NCI-H1092 (cell line): ENCODE measurements around the gene CASD1.

Experiments used
- DNase-seq: peaks from one replicate; lab custom pipeline; 2025; lab: John Stamatoyannopoulos, UW

The CASD1 gene

GRCh38 chr7:94512735-94513564 is 3.3 kb downstream of the CASD1 start:
- DNase-seq = peak; percentile 15

- DNase-seq = no peak
These were observed 3.9 kb downstream of the CASD1 start for GRCh38 chr7:94513565-94513860.

GRCh38 chr7:94514140-94514889 is 4.7 kb downstream of the CASD1 start:
- DNase-seq = no peak

- no peak for DNase-seq
These were observed 5.3 kb downstream of the CASD1 start for GRCh38 chr7:94514917-94515316.

DNA sequence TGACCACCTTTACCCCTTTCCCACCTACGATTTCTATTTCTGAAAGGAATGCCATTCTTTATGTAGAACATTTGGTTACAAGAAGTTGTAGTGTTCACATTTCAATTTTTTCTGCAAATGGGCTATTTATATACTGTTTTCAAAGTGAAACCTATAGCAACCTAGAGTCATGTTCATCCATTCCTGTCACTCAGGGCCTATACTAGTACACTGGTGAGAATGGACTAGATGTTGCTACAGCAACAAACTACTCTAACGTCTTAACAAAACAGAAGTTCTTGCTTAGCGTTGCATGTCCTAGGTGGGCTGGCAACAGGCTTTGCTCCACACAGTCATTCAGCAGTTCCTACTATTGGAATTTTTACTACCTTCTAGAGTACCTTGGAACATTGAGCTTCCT is 16.3 kb downstream of the CASD1 start:
- DNase-seq = no peak

- no peak for DNase-seq
These were observed 19.9 kb downstream of the CASD1 start for GRCh38 chr7:94529516-94529915.

- DNase-seq = no peak
These were observed 20.5 kb downstream of the CASD1 start for GRCh38 chr7:94530109-94530508.

DNA sequence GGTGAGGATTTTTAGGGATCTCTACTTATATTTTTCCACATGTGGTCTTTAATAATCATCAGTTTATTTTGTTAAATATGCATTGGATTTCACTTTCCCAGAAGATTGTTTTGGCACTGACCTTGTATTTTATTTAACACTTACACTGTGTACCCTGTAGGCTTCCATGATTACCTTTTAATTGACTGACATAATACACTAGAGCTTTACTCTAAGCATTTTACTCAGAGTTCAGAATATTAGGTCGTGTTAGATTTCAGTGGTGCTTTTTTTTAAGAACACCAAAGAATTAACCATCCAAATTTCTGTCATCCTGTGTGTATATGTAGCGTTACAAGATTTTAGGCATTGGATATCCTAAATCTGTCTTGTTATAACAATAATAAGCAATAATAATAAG is 23.1 kb downstream of the CASD1 start:
- no peak for DNase-seq

GRCh38 chr7:94540428-94540827 is 30.8 kb downstream of the CASD1 start:
- DNase-seq = no peak

- no peak for DNase-seq
These were observed 37.5 kb downstream of the CASD1 start for GRCh38 chr7:94547126-94547525.

DNA sequence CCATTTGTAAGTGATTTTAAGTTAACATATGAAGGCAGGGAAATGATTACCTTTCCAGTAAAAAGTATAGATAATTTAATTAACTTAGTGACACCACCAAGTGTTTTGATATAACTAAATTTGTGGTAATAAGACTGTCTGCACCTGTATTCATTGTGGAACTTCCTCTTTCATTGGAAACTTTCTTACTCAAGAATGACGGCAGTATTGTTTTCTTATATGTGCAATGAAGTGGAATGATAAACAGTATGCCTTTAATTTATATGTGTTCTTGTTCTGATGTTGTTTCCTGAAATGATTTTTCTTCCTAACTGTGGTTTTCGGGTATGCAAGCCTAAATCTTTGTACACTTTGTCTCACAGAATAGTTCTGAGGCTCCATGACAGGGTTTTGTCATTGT is 46.4 kb downstream of the CASD1 start:
- no peak for DNase-seq

- no peak for DNase-seq
These were observed 47.6 kb downstream of the CASD1 start for GRCh38 chr7:94557215-94557614.

GRCh38 chr7:94559972-94560371 is 50.4 kb downstream of the CASD1 start:
- no peak for DNase-seq

GRCh38 chr7:94561841-94562514 is 52.4 kb downstream of the CASD1 start:
- DNase-seq = no peak

GRCh38 chr7:94562525-94562924 is 52.9 kb downstream of the CASD1 start:
- DNase-seq = no peak

DNA sequence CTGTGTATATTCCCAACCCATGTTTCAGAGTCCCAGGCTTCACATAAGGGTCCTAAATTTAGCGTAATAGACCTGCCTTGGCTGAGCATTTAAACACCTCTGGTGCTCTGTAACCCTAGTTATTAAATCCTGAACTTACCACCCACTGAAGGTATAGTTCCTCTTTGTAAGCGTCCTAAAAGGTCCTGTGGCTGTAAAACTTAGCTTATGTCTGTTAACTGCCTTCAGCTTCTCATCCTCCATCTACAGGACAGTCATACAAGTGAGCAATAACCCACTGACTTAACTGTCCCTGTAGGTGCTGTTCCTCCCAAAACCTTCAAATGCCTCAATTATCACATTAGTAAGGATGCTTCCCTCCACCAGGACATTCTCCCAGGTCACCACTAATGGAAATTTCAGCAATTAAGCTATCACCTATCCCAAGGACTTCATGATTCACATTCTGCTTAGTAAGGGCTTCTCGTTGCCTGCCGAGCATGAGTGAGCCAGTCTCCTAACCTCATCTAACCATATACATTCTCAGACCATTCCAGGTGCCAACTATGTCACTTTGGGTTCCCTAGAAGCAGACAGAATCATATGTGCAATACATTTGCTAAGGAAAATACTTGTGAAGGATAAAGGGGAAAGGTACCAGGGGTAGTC is 55.8 kb downstream of the CASD1 start:
- DNase-seq = no peak

DNA sequence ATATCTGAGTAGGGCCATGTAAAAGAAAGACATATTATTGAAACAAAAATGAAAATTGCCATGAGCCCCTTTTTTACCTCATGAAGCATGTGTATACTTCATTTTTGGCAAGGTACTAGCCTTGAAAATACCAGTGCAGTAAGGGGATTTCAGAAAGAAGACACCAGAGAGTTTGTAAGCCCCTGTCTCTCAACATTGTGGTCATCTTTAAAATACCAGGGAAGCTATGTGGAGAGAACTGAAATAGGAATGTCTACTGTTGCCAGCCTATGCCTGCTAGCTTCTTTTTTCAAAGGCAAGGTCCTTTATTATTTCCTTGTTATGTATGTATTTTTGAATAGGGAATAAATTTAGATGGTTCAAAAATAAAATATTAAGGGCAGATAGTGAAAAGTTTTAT is 57.8 kb downstream of the CASD1 start:
- no peak for DNase-seq

GRCh38 chr7:94571816-94572215 is 62.2 kb downstream of the CASD1 start:
- no peak for DNase-seq

GRCh38 chr7:94575646-94576045 is 66.0 kb downstream of the CASD1 start:
- DNase-seq = no peak

GRCh38 chr7:94576316-94576715 is 66.7 kb downstream of the CASD1 start:
- DNase-seq = no peak

GRCh38 chr7:94577357-94577756 is 67.7 kb downstream of the CASD1 start:
- DNase-seq = no peak

GRCh38 chr7:94578614-94579013 is 69.0 kb downstream of the CASD1 start:
- DNase-seq = no peak

DNA sequence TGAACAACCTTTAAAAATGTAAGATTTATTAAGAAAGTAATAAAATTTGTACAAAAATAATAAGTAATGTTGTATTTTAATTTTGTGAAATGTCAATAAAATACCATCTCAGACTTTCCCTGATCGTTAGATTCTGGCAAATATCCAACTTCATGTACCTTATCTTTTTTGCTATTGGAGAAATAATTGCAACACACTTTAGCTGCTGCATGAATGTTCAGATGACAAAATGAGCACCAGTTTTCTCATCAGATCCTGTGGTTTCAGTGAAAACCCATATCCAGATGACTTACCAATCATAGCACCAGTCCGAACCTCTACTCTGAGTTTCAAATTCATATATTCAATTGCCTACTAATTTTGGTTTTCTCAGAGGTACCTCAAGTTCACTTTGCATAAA is 69.9 kb downstream of the CASD1 start:
- no peak for DNase-seq
